Measurements from ENCODE around the gene WWTR1. TPM values are rescaled to one million over a fixed set of nuclear protein-coding genes. Genes with fewer than 3 reads are reported as not detected.
A peak's percentile ranks its signal among the peaks of the same experiment; 100 is the strongest.

WWTR1 gene
- total RNA-seq, 1 experiment from 2014 or later = 24.4 TPM

DNA sequence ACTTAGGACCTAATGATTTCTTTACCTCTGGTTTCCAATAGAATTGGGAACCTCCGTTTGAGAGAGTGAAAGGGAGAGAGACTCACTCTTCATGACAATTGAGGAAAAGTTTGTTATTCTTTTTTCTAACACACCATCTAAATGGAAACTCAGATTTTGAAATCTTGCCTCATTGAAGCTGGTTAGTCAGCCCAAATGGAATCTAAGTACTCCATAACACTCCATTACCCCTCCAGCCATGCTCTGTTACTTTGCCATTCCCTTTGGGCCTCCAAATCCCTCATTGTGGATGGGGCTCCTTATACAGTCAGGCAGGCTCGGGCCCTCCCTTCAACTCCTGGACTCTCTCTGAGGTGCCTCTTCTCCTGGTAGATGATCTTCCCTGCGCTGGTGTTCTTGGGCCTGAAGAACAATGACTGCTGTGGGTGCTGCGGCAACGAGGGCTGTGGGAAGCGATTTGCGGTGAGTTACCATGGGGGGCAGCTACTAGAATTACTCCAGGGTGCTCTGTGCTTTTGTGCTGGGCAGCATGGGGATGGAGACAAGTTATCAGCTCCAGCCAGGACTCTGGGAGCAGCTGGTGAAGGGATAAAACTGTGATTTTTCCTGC, 182.3 kb downstream of the WWTR1 start:
- no peak overlapping the region for H3K23ac ChIP-seq (ENCODE audit: insufficient read length, low read depth, low read length)
- no peak overlapping the region for H2BK15ac ChIP-seq (ENCODE audit: low read depth, low read length)
- DNase-seq = no peak
- H2BK120ac ChIP-seq (ENCODE audit: low read depth, low read length, poor library complexity, severe bottlenecking) = no peak overlapping the region
- H4K20me1 ChIP-seq (ENCODE audit: control insufficient read depth, insufficient read depth, insufficient read length) = no peaks in the 10 kb centered on the region
- H4K91ac ChIP-seq (ENCODE audit: insufficient read length, low read depth, low read length) = no peak overlapping the region
- no peaks in the 10 kb centered on the region for H3K4me1 ChIP-seq (ENCODE audit: insufficient read depth, low read length)
- H2AFZ ChIP-seq (ENCODE audit: low read length) = no peak overlapping the region
- Mint-ChIP-seq H3K27ac (peak overlapping the region in 2 of 3 experiments; percentile 2 to 20; a peak in 2 of 7 replicates), H3K9me3 (no peaks in the 10 kb centered on the region), H3K36me3 (ENCODE audit: insufficient read depth in 1 of 3, low read depth in 3 of 3) (no peaks in the 10 kb centered on the region), H3K27me3 (ENCODE audit: low read depth) (no peaks in the 10 kb centered on the region), H3K4me1 (peaks cover 22 to 31% of the 10 kb centered on the region in 2 experiments), H3K4me3 (no peak overlapping the region)
- H2AK5ac ChIP-seq (ENCODE audit: insufficient read length, low read length) = no peak overlapping the region
- no peak overlapping the region for H4K5ac ChIP-seq (ENCODE audit: insufficient read length, low read depth, low read length)
- H3T11ph ChIP-seq (ENCODE audit: low read length) = no peak overlapping the region
- H3K4me2 ChIP-seq (ENCODE audit: insufficient read depth, insufficient read length, low read length) = no peak overlapping the region
- no peak overlapping the region for H4K8ac ChIP-seq (replicated peaks; ENCODE audit: insufficient read length, low read depth, low read length)
- H3K27me3 ChIP-seq (ENCODE audit: insufficient read depth, low read length) = no peaks in the 10 kb centered on the region
- H3K9ac ChIP-seq (ENCODE audit: extremely low read depth, insufficient read length, low read length) = no peak overlapping the region
- no peak overlapping the region for H3K27ac ChIP-seq (ENCODE audit: insufficient read length, low read depth, low read length)
- no peak for TF ChIP-seq CTCF (conservative IDR thresholded peaks at IDR 0.05)
- no peak overlapping the region for H3K56ac ChIP-seq (ENCODE audit: insufficient read length, low read depth, low read length)
- H2BK5ac ChIP-seq (ENCODE audit: insufficient read length, low read length) = no peak overlapping the region
- no peak overlapping the region for H3K18ac ChIP-seq (ENCODE audit: insufficient read length, low read depth, low read length)
- no peaks in the 10 kb centered on the region for H3K79me2 ChIP-seq (ENCODE audit: insufficient read depth, low read length)
- no peak overlapping the region for H3K4ac ChIP-seq (ENCODE audit: low read depth, low read length)
- H3K9me3 ChIP-seq (ENCODE audit: control insufficient read depth, low read depth, low read length) = no peaks in the 10 kb centered on the region
- no CpG with 5 or more reads among the region's 7 CpGs for WGBS (ENCODE audit: extremely low coverage, insufficient read length, low lambda C conversion rate)
- no peak overlapping the region for H2BK12ac ChIP-seq (ENCODE audit: insufficient read length, low read depth, low read length)
- no peaks in the 10 kb centered on the region for H3K23me2 ChIP-seq (ENCODE audit: insufficient read length, low read depth, low read length, poor library complexity, severe bottlenecking)
- no peak overlapping the region for H3K14ac ChIP-seq (ENCODE audit: insufficient read depth, low read length)
- H3K79me1 ChIP-seq (ENCODE audit: insufficient read depth, low read depth, low read length, poor library complexity, severe bottlenecking) = no peaks in the 10 kb centered on the region
- no peak overlapping the region for H2BK20ac ChIP-seq (ENCODE audit: low read depth, low read length, poor library complexity, severe bottlenecking)
